Chondrocyte (in vitro differentiated cells): ENCODE measurements around the gene LNPK. TPM values are rescaled to one million over a fixed set of nuclear protein-coding genes. Genes with fewer than 3 reads are reported as not detected.

Source experiments
- DNase-seq: peaks from one replicate; pipeline ENCODE4 v3.0.0; 2021; ENCODE audit warnings: mixed read lengths, low spot score
- H3K27ac Mint-ChIP-seq: one replicate; pipeline ENCODE4 v1.8.0; 2021; ENCODE audit warnings: mild to moderate bottlenecking, moderate library complexity, mixed read lengths; ENCODE audit not compliant: unreplicated experiment
- H3K27me3 Mint-ChIP-seq: 2 replicates; pipeline ENCODE4 v1.8.0; 2021; ENCODE audit warnings: low read depth, mixed read lengths
- H3K36me3 Mint-ChIP-seq: 2 replicates; pipeline ENCODE4 v1.8.0; 2021; ENCODE audit warnings: low read depth, mixed read lengths
- H3K4me1 Mint-ChIP-seq: 2 replicates; pipeline ENCODE4 v1.8.0; 2021; ENCODE audit warnings: low read depth, mild to moderate bottlenecking, mixed read lengths
- H3K4me3 Mint-ChIP-seq: one replicate; pipeline ENCODE4 v1.8.0; 2021; ENCODE audit warnings: mild to moderate bottlenecking, moderate library complexity, mixed read lengths; ENCODE audit not compliant: unreplicated experiment
- H3K9me3 Mint-ChIP-seq: 2 replicates; pipeline ENCODE4 v1.8.0; 2021; ENCODE audit warnings: low read depth, mixed read lengths
- CTCF ChIP-seq: fragments of 200-600 bp; sonication (generic); IDR thresholded peaks from 2 replicates; pipeline ENCODE4 v1.5.0; 2021; ENCODE audit warnings: antibody characterized with exemption, mild to moderate bottlenecking, moderate library complexity
- total RNA-seq: library from RNA; stranded (reverse); gene quantifications from 3 replicates; pipeline ENCODE4 v1.2.1, GENCODE V29; 2021

LNPK gene
- total RNA-seq, 1 donor from 2014 or later: 51.0 TPM

- Mint-ChIP-seq H3K4me3 (no peak overlapping the region), H3K27ac (no peak overlapping the region), H3K27me3 (no peaks in the 10 kb centered on the region), H3K36me3 (peaks cover 15% of the 10 kb centered on the region), H3K9me3 (peaks cover 2% of the 10 kb centered on the region), H3K4me1 (no peaks in the 10 kb centered on the region)
- no peak for TF ChIP-seq CTCF
- no peak for DNase-seq
Observed at GRCh38 chr2:175937216-175937615, 64.9 kb downstream of the LNPK start.

- Mint-ChIP-seq H3K4me1 (peaks cover 6% of the 10 kb centered on the region), H3K27me3 (no peaks in the 10 kb centered on the region), H3K4me3 (no peak overlapping the region), H3K9me3 (no peaks in the 10 kb centered on the region), H3K27ac (no peak overlapping the region), H3K36me3 (peaks cover 12% of the 10 kb centered on the region)
- no peak for DNase-seq
- TF ChIP-seq CTCF: no peak
Observed at GRCh38 chr2:175935289-175936181, 66.5 kb downstream of the LNPK start.

DNA sequence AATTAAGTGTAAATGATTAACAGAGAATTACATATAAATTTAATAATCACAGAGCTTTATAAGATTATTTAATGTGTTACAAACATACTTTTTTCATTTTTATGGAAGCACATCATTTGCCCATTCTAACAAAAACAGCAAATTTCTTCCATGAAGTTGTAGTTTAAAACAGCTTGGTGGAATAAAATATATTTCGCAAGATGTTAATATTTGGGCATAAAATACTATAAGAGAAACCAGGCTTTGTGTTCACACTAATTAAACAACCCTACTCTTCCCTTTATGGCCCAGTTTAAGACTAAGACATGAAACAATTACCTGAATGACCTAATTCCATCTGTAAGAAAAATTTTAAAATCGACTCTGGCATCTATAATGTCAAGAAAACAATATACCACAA lies 69.4 kb downstream of the LNPK start:
- Mint-ChIP-seq H3K4me3 (no peak overlapping the region), H3K27ac (no peak overlapping the region), H3K4me1 (peaks cover 10% of the 10 kb centered on the region), H3K36me3 (peaks cover 11% of the 10 kb centered on the region), H3K9me3 (no peaks in the 10 kb centered on the region), H3K27me3 (no peaks in the 10 kb centered on the region)
- no peak for DNase-seq
- TF ChIP-seq CTCF: no peak

GRCh38 chr2:175931805-175932204 lies 70.3 kb downstream of the LNPK start:
- no peak for TF ChIP-seq CTCF
- no peaks in the 10 kb centered on the region for H3K9me3 Mint-ChIP-seq
- H3K36me3 Mint-ChIP-seq: peaks cover 14% of the 10 kb centered on the region
- no peak for DNase-seq
- no peaks in the 10 kb centered on the region for H3K27me3 Mint-ChIP-seq
- no peak overlapping the region for H3K4me3 Mint-ChIP-seq
- peaks cover 10% of the 10 kb centered on the region for H3K4me1 Mint-ChIP-seq
- no peak overlapping the region for H3K27ac Mint-ChIP-seq

DNA sequence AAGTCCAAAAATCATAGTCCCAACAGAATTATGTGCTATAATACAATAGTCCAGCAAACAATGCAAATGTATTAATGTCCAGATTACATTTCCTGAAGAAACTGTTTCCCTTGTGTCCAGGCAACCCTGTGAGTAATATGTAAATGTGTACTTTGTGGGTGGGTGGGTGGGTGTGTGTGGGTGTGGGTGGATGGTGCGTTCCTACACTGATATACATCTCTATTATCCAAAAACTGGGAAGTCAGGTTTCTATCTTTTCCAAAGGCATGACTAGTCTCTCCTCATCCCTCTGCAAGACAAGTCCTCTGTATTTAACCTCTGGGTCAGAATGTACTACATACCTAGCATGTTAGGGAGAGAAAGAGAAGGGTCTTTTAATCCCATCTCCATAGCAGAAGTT lies 71.6 kb downstream of the LNPK start:
- H3K27ac Mint-ChIP-seq: no peak overlapping the region

More for the DNA sequence above, 71.6 kb downstream of the LNPK start:
- no peak for DNase-seq
- Mint-ChIP-seq H3K4me3 (no peak overlapping the region), H3K27me3 (no peaks in the 10 kb centered on the region), H3K4me1 (peaks cover 10% of the 10 kb centered on the region), H3K36me3 (peaks cover 11% of the 10 kb centered on the region), H3K9me3 (no peaks in the 10 kb centered on the region)
- no peak for TF ChIP-seq CTCF
